PC-9 (cell line): ENCODE results near the gene UGGT1. TPM values are rescaled to one million over a fixed set of nuclear protein-coding genes. Genes with fewer than 3 reads are reported as not detected.

Experiments used
- BruUV-seq: library from RNA; stranded (reverse); fragments of 400-500 nt; replicated peaks from 2 replicates; lab custom pipeline; 2021; lab: Mats Ljungman, UMichigan
- CTCF ChIA-PET: fragments of 300-600 bp; sonication (Branson Sonifier 250); formaldehyde crosslinking; loops from one replicate; lab custom pipeline; 2022; ENCODE audit warnings: antibody characterized with exemption; lab: Charles Lee
- POLR2A ChIA-PET: fragments of 300-600 bp; sonication (Branson Sonifier 250); formaldehyde crosslinking; loops from one replicate; lab custom pipeline; 2022; ENCODE audit warnings: antibody characterized with exemption; ENCODE audit not compliant: unreplicated experiment; lab: Charles Lee
- DNase-seq, 2 experiments: peaks; one replicate each; pipeline versions ENCODE4 v3.0.0 to v3.0.0-alpha.2; 2015 to 2022; ENCODE audit warnings: mixed read lengths in 1 of 2
- H2AFZ ChIP-seq: fragments of 200-600 bp; sonication (generic); 2 replicates; pipeline ENCODE4 v1.8.1; 2017; ENCODE audit warnings: antibody characterized with exemption
- H3F3A ChIP-seq: fragments of 200-600 bp; sonication (generic); 2 replicates; pipeline ENCODE4 v1.8.1; 2017; ENCODE audit warnings: antibody characterized with exemption, mild to moderate bottlenecking, low read depth; ENCODE audit not compliant: insufficient read depth
- H3K27ac ChIP-seq: fragments of 200-600 bp; sonication (generic); 2 replicates; pipeline ENCODE4 v1.6.1; 2016; ENCODE audit warnings: mixed run types
- H3K27me3 ChIP-seq: fragments of 200-600 bp; sonication (generic); 2 replicates; pipeline ENCODE4 v1.6.1; 2016; ENCODE audit warnings: low read depth, mixed run types; ENCODE audit not compliant: insufficient read depth
- H3K36me3 ChIP-seq: fragments of 200-600 bp; sonication (generic); 2 replicates; pipeline ENCODE4 v1.6.1; 2016; ENCODE audit warnings: low read depth, mixed run types
- H3K4me1 ChIP-seq: fragments of 200-600 bp; sonication (generic); replicated peaks from 2 replicates; pipeline ENCODE4 v1.6.1; 2016; ENCODE audit warnings: mixed run types; ENCODE audit not compliant: insufficient read depth
- H3K4me2 ChIP-seq: fragments of 200-600 bp; sonication (generic); 2 replicates; pipeline ENCODE4 v1.6.1; 2017; ENCODE audit warnings: mixed run types
- H3K4me3 ChIP-seq: fragments of 200-600 bp; sonication (generic); 2 replicates; pipeline ENCODE4 v1.6.1; 2016; ENCODE audit warnings: mixed run types
- H3K79me2 ChIP-seq: fragments of 200-600 bp; sonication (generic); 2 replicates; pipeline ENCODE4 v1.6.1; 2017; ENCODE audit warnings: low read depth, mixed run types
- H3K9me2 ChIP-seq: fragments of 200-600 bp; sonication (generic); 2 replicates; pipeline ENCODE4 v1.8.1; 2017; ENCODE audit warnings: mild to moderate bottlenecking; ENCODE audit not compliant: insufficient read depth
- H3K9me3 ChIP-seq: fragments of 200-600 bp; sonication (generic); 2 replicates; pipeline ENCODE4 v1.8.1; 2016; ENCODE audit warnings: low read depth; ENCODE audit not compliant: insufficient read depth
- H4K20me1 ChIP-seq: fragments of 200-600 bp; sonication (generic); 2 replicates; pipeline ENCODE4 v1.8.1; 2017; ENCODE audit not compliant: insufficient read depth
- CTCF ChIP-seq: fragments of 200-600 bp; sonication (generic); conservative IDR thresholded peaks from 2 replicates; pipeline ENCODE4 v1.6.1; 2017; ENCODE audit warnings: mixed run types, antibody characterized with exemption, mild to moderate bottlenecking, moderate library complexity
- EZH2 ChIP-seq: fragments of 200-600 bp; sonication (generic); IDR thresholded peaks from 2 replicates; pipeline ENCODE4 v1.8.0; 2017; ENCODE audit warnings: antibody characterized with exemption, low read depth
- intact Hi-C: fragments of 100-400 bp; cut with micrococcal nuclease; formaldehyde crosslinking; loops from one replicate; pipeline ENCODE4 v1.10.0; 2022; ENCODE audit not compliant: unreplicated experiment
- total RNA-seq: library from RNA; stranded (reverse); gene quantifications from 2 replicates; pipeline ENCODE4 v1.2.3, GENCODE V29; 2021

UGGT1 gene
- total RNA-seq, 1 experiment from 2014 or later, result 56.9 TPM

GRCh38 chr2:128214866-128215460 is 124.0 kb downstream of the UGGT1 start:
- Histone ChIP-seq H3F3A (no peaks in the 10 kb centered on the region), H3K9me2 (no peaks in the 10 kb centered on the region), H3K27me3 (peaks cover 21% of the 10 kb centered on the region), H3K79me2 (no peaks in the 10 kb centered on the region), H3K36me3 (no peaks in the 10 kb centered on the region), H3K9me3 (no peaks in the 10 kb centered on the region), H4K20me1 (no peaks in the 10 kb centered on the region), H2AFZ (no peak overlapping the region), H3K27ac (no peak overlapping the region), H3K4me3 (no peak overlapping the region), H3K4me2 (no peak overlapping the region), H3K4me1 (no peaks in the 10 kb centered on the region)
- DNase-seq, result no peak
- ChIA-PET CTCF (no interaction called here), POLR2A (no interaction called here)
- BruUV-seq, result no TSS peak
- TF ChIP-seq EZH2 (no peak), CTCF (no peak)
- intact Hi-C loops, result no loop called here

- H3K36me3 ChIP-seq, result no peaks in the 10 kb centered on the region
- H3K9me2 ChIP-seq, result no peaks in the 10 kb centered on the region
- no peaks in the 10 kb centered on the region for H3K79me2 ChIP-seq
- BruUV-seq, result no TSS peak
- CTCF ChIA-PET, result no interaction called here
- TF ChIP-seq EZH2 (no peak), CTCF (no peak)
- no peaks in the 10 kb centered on the region for H3F3A ChIP-seq
- H3K27ac ChIP-seq, result no peak overlapping the region
- H3K27me3 ChIP-seq, result peaks cover 11% of the 10 kb centered on the region; the same call in 1 of the 2 replicates
- no peak overlapping the region for H2AFZ ChIP-seq
- intact Hi-C loops, result no loop called here
- no peak for DNase-seq
- H3K4me3 ChIP-seq, result no peak overlapping the region
- H3K4me1 ChIP-seq, result no peaks in the 10 kb centered on the region
- H3K9me3 ChIP-seq, result no peaks in the 10 kb centered on the region
- no peak overlapping the region for H3K4me2 ChIP-seq
- POLR2A ChIA-PET, result no interaction called here
- H4K20me1 ChIP-seq, result no peaks in the 10 kb centered on the region
These were observed 125.1 kb downstream of the UGGT1 start for GRCh38 chr2:128215897-128216642.

GRCh38 chr2:128217671-128218070 is 126.7 kb downstream of the UGGT1 start:
- Histone ChIP-seq H3K9me2 (no peaks in the 10 kb centered on the region), H3F3A (no peaks in the 10 kb centered on the region), H3K4me2 (no peak overlapping the region), H3K4me1 (no peaks in the 10 kb centered on the region), H3K4me3 (no peak overlapping the region), H3K36me3 (no peaks in the 10 kb centered on the region), H3K27ac (no peak overlapping the region), H3K79me2 (no peaks in the 10 kb centered on the region), H3K9me3 (no peaks in the 10 kb centered on the region), H2AFZ (no peak overlapping the region), H3K27me3 (no peaks in the 10 kb centered on the region), H4K20me1 (no peaks in the 10 kb centered on the region)
- intact Hi-C loops, result no loop called here
- CTCF ChIA-PET, result no interaction called here
- POLR2A ChIA-PET, result no interaction called here
- TF ChIP-seq CTCF (no peak), EZH2 (no peak)
- no TSS peak for BruUV-seq
- peak in 1 of 2 experiments; percentile 54 for DNase-seq
